GM10248 (cell line): Measurements from ENCODE around the gene GPR21.
A peak's percentile ranks its signal among the peaks of the same experiment; 100 is the strongest.

ENCODE experiments used
- CTCF ChIA-PET: fragments of 300-600 bp; sonication (Branson Sonifier 250); formaldehyde crosslinking; extraction: SDS; loops from one replicate; lab custom pipeline; 2021; ENCODE audit warnings: antibody characterized with exemption; lab: Yijun Ruan, JAX
- POLR2A ChIA-PET: fragments of 350-650 bp; sonication (Branson Sonifier 250); formaldehyde crosslinking; extraction: SDS; loops from one replicate; lab custom pipeline; 2020; ENCODE audit warnings: antibody characterized with exemption; lab: Yijun Ruan, JAX
- DNase-seq: peaks from one replicate; pipeline ENCODE4 v3.0.0; 2012; ENCODE audit errors: extremely low spot score
- TF ChIP-seq, protein P1 (sequence below): IDR thresholded peaks from 2 replicates; pipeline ENCODE4 v1.5.1; 2012; ENCODE audit warnings: mild to moderate bottlenecking, low read depth; ENCODE audit errors: extremely low read depth, missing control alignments, control extremely low read depth

GPR21 gene

DNA sequence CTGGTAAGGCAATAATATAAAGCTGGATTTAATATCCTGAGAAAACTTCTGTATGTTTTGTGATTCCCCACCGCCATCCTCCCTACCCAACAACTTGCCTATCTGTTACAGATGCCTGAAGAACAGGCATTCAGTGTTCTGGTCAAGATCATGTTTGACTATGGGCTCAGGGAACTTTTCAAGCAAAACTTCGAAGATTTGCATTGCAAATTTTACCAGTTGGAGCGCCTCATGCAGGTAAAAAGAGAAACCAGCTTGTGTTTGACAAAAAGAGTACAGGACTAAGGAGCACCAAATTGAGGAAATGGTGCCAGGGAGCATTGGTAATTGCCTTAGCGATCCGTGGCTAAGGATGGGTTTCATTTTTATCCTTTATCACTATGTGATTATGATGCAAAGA lies 40.0 kb downstream of the GPR21 start:
- ChIA-PET POLR2A (no interaction called here), CTCF (interaction anchor here (0.9 to 4.7 kb wide), 8 partner anchors 8 to 276 kb away, joined by 3 to 34 read pairs (median 5); no protein-coding TSS in a partner anchor)
- TF ChIP-seq, protein P1, sequence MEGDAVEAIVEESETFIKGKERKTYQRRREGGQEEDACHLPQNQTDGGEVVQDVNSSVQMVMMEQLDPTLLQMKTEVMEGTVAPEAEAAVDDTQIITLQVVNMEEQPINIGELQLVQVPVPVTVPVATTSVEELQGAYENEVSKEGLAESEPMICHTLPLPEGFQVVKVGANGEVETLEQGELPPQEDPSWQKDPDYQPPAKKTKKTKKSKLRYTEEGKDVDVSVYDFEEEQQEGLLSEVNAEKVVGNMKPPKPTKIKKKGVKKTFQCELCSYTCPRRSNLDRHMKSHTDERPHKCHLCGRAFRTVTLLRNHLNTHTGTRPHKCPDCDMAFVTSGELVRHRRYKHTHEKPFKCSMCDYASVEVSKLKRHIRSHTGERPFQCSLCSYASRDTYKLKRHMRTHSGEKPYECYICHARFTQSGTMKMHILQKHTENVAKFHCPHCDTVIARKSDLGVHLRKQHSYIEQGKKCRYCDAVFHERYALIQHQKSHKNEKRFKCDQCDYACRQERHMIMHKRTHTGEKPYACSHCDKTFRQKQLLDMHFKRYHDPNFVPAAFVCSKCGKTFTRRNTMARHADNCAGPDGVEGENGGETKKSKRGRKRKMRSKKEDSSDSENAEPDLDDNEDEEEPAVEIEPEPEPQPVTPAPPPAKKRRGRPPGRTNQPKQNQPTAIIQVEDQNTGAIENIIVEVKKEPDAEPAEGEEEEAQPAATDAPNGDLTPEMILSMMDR: no peak
- DNase-seq: no peak

DNA sequence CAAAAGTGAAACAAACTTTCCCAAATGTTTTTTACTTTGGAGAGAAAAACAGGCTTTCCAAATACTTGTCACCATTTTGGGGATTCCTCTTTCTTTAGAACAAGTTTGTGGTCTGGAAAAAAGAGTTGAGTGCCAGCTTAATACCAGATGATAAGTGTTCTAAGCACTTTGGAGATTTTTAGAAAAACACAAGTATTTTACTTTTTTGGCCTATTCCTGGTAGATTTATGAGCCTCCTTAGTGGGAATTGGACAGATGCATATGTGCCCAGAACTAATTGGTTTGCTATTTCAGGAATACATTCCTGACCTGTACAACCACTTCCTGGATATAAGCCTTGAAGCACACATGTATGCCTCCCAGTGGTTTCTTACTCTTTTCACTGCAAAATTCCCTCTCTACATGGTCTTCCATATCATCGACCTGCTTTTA lies 40.5 kb downstream of the GPR21 start:
- POLR2A ChIA-PET: no interaction called here
- CTCF ChIA-PET: interaction anchor here (1.2 to 4.7 kb wide), 6 partner anchors 8 to 276 kb away, joined by 3 to 34 read pairs (median 5); no protein-coding TSS in a partner anchor
- TF ChIP-seq, protein P1: no peak
- no peak for DNase-seq

DNA sequence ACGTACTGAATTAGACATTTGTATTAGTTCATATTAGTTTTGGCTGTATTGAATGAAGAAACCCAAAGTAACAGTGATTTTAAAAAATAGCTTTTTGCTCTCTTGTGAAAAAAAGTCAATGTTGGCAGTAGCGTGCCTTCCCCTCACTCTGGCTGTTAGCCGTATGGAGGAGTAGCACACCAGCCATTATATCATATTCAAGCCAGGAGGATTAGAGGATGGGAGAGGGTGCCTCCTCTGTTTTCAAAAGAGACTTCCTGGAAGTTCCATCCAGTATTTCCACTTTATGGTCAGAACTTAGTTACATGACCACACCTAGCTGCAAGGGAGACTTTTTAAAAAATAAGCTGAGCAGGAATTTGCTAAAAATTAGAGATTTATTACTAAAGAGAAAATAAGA lies 41.2 kb downstream of the GPR21 start:
- no peak for DNase-seq
- TF ChIP-seq, protein P1: no peak
- ChIA-PET CTCF (interaction anchor here (1.2 to 4.7 kb wide), 3 partner anchors 10 to 275 kb away, joined by 3 to 34 read pairs (median 5); no protein-coding TSS in a partner anchor), POLR2A (no interaction called here)

DNA sequence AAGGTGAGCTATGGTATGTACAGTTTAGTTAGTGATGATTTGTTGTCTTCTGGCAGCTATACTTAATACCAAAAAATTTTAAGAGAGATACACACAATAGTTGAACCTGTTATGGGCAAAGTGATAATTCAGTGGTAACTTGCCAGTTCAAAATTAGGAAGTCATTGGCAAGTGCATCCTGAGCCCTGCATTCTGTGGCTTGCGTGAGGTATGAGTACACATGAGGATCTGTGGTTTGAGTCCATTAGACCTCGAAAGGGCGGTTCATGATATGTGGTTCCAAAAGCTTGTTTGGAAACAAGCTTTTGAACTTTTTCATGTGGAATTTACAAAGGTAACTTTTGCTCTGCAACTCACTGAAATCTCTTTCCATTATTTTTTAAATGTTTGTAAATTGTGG lies 47.0 kb downstream of the GPR21 start:
- ChIA-PET POLR2A (no interaction called here), CTCF (interaction anchor here (0.8 to 4.5 kb wide), 11 partner anchors 9 to 274 kb away, joined by 3 to 65 read pairs (median 5); no protein-coding TSS in a partner anchor)
- TF ChIP-seq, protein P1: no peak
- no peak for DNase-seq

DNA sequence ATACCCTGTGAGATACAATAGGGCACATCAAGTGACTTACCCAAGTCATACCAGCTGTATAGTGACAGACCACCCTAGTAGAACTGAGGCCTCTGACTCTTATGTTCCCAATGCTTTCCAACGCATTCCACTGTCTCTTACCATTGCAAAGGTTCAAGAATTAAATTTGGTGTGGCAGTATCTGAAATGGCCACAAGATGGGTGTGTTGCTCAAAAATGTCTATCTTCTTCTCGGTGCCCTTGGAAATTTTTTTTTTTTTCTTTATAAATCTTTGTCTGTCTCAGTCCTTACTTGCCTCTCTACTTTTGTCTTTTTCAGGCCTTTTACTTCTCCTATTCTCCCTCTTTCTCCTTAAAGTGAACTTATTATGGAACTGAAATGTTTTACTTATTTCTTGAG lies 48.4 kb downstream of the GPR21 start:
- ChIA-PET CTCF (interaction anchor here (0.7 to 4.5 kb wide), 12 partner anchors 9 to 618 kb away, joined by 3 to 65 read pairs (median 5); no protein-coding TSS in a partner anchor), POLR2A (no interaction called here)
- no peak for DNase-seq
- TF ChIP-seq, protein P1: peak; percentile 48

DNA sequence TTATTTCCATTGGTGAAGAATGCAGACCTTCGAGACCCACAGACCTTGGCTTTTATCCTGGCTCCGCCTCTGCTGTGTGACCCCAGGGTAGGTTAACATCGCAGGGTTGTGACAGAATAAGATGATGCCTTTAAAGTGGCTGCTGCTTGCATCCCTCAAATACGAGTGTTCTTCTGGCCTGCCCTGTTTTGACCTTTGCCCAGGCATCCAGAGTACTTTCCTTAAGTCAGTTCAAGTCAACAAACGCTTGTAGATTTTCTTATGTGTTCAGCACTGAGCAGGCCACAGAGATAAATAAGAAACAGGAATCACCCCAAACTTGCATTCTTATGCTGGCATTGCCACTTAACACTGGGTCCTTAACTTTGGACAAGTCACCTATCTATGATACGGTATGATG lies 50.2 kb downstream of the GPR21 start:
- TF ChIP-seq, protein P1: no peak
- no peak for DNase-seq
- CTCF ChIA-PET: interaction anchor here (1.0 to 4.5 kb wide), 4 partner anchors 21 to 266 kb away, joined by 3 to 65 read pairs (median 14); no protein-coding TSS in a partner anchor
- POLR2A ChIA-PET: no interaction called here

DNA sequence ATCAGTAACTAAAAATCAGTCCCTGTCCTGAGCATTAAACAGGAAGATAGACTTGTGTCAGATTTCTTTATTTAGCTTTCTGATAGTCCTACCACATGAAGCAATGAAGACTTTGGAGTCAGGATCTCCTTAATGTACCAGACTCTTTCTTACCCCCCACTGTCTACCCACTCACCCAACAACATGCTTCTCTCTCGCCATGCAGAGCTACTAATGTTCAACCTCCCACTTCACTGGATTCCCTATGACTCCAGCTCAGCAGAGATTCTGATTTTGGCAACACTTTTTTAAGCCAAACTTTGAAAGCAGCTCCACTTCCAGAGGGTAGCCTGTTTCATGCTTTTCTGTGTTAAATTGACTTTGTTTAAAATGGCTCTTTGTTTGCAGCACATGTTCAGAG lies 50.8 kb downstream of the GPR21 start:
- TF ChIP-seq, protein P1: no peak
- POLR2A ChIA-PET: no interaction called here
- CTCF ChIA-PET: interaction anchor here (0.9 to 4.3 kb wide), 5 partner anchors 10 to 270 kb away, joined by 3 to 22 read pairs (median 5); no protein-coding TSS in a partner anchor
- no peak for DNase-seq
